DOHH2 (cell line): Measurements from ENCODE around the gene SRP72.
"Not testable (repeated sequence)": the region's sequence is repeated elsewhere in the genome, so short reads cannot be mapped to it uniquely, and the experiment has no call there.

ENCODE experiments used
- H3F3A ChIP-seq: fragments of 200-600 bp; sonication (generic), shearing (Covaris generic); 2 replicates; pipeline ENCODE4 v1.6.0; 2016; ENCODE audit warnings: antibody characterized with exemption, mild to moderate bottlenecking; ENCODE audit not compliant: control insufficient read depth, insufficient read depth
- H3K27ac ChIP-seq: fragments of 200-600 bp; sonication (generic); 2 replicates; pipeline ENCODE4 v1.5.1; 2014; ENCODE audit warnings: low read depth, mild to moderate bottlenecking, low read length, moderate library complexity
- H3K27me3 ChIP-seq: fragments of 200-600 bp; sonication (generic); 2 replicates; pipeline ENCODE4 v1.6.1; 2014; ENCODE audit warnings: mild to moderate bottlenecking, low read length, mixed read lengths; ENCODE audit not compliant: control insufficient read depth
- H3K36me3 ChIP-seq: fragments of 200-600 bp; sonication (generic); 2 replicates; pipeline ENCODE4 v1.6.1; 2014; ENCODE audit warnings: mild to moderate bottlenecking, low read length, moderate library complexity, mixed read lengths; ENCODE audit not compliant: control insufficient read depth
- H3K4me1 ChIP-seq: fragments of 200-600 bp; sonication (generic); 2 replicates; pipeline ENCODE4 v1.6.1; 2014; ENCODE audit warnings: mild to moderate bottlenecking, low read length, mixed read lengths; ENCODE audit not compliant: control insufficient read depth
- H3K4me2 ChIP-seq: fragments of 200-600 bp; sonication (generic); 2 replicates; pipeline ENCODE4 v1.6.0; 2014; ENCODE audit warnings: mild to moderate bottlenecking, low read length, moderate library complexity
- H3K4me3 ChIP-seq: fragments of 200-600 bp; sonication (generic); 2 replicates; pipeline ENCODE4 v1.5.1; 2014; ENCODE audit warnings: mild to moderate bottlenecking, low read length, mixed read lengths
- H3K79me2 ChIP-seq: fragments of 200-600 bp; sonication (generic); 2 replicates; pipeline ENCODE4 v1.6.1; 2014; ENCODE audit warnings: mild to moderate bottlenecking, low read length, mixed read lengths; ENCODE audit not compliant: control insufficient read depth
- H3K9me2 ChIP-seq: fragments of 200-600 bp; sonication (generic); replicated peaks from 2 replicates; pipeline ENCODE4 v1.6.1; 2014; ENCODE audit warnings: mild to moderate bottlenecking, low read length, mixed read lengths; ENCODE audit not compliant: control insufficient read depth
- H3K9me3 ChIP-seq: fragments of 200-600 bp; sonication (generic); 2 replicates; pipeline ENCODE4 v1.6.1; 2014; ENCODE audit warnings: antibody characterized with exemption, low read length, mixed read lengths; ENCODE audit not compliant: control insufficient read depth, insufficient read depth
- H4K20me1 ChIP-seq: fragments of 200-600 bp; sonication (generic); 2 replicates; pipeline ENCODE4 v1.6.0; 2014; ENCODE audit warnings: low read depth, mild to moderate bottlenecking, antibody characterized with exemption, low read length, moderate library complexity; ENCODE audit not compliant: control insufficient read depth, insufficient read depth
- EZH2phosphoT487 ChIP-seq: fragments of 200-600 bp; sonication (generic); IDR thresholded peaks from 2 replicates; pipeline ENCODE4 v1.6.1; 2017; ENCODE audit warnings: borderline replicate concordance, mild to moderate bottlenecking, antibody characterized with exemption, low read length, moderate library complexity, mixed read lengths
- TF ChIP-seq, protein P1 (sequence below): fragments of 200-600 bp; sonication (generic); IDR thresholded peaks from one replicate; pipeline ENCODE4 v1.5.1; 2014; ENCODE audit warnings: antibody characterized with exemption, mild to moderate bottlenecking, low read depth, low read length; ENCODE audit not compliant: poor library complexity, severe bottlenecking

The SRP72 gene

DNA sequence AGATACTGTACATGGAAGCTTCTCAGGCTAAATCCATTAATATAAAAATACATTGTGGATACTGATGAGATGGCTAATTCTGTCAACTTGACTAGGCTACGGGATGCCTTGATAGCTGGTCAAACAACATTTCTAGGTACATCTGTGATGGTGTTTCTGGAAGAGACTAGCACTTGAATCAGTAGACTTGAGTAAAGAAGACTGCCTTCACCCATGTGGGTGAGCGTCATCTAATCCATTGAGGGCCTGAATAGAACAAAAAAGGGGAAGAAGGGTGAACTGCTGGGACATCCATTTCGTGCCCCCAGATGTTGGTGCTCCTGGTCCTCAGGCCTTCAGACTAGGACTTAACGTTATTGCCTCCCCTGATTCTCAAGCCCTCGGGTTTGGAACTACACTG is 3.7 kb upstream of the SRP72 start:
- peaks cover 72% of the 10 kb centered on the region for H3K36me3 ChIP-seq
- H3K4me3 ChIP-seq = peak overlapping the region; percentile 100
- peaks cover 30% of the 10 kb centered on the region for H3K4me1 ChIP-seq
- peaks cover 9% of the 10 kb centered on the region; the same call in 1 of the 2 replicates for H4K20me1 ChIP-seq
- peak overlapping the region; percentile 85 for H3K4me2 ChIP-seq
- TF ChIP-seq, protein P1, sequence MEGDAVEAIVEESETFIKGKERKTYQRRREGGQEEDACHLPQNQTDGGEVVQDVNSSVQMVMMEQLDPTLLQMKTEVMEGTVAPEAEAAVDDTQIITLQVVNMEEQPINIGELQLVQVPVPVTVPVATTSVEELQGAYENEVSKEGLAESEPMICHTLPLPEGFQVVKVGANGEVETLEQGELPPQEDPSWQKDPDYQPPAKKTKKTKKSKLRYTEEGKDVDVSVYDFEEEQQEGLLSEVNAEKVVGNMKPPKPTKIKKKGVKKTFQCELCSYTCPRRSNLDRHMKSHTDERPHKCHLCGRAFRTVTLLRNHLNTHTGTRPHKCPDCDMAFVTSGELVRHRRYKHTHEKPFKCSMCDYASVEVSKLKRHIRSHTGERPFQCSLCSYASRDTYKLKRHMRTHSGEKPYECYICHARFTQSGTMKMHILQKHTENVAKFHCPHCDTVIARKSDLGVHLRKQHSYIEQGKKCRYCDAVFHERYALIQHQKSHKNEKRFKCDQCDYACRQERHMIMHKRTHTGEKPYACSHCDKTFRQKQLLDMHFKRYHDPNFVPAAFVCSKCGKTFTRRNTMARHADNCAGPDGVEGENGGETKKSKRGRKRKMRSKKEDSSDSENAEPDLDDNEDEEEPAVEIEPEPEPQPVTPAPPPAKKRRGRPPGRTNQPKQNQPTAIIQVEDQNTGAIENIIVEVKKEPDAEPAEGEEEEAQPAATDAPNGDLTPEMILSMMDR = no peak
- TF ChIP-seq EZH2phosphoT487 = no peak
- peaks cover 60% of the 10 kb centered on the region for H3F3A ChIP-seq
- H3K9me3 ChIP-seq = no peaks in the 10 kb centered on the region
- no peaks in the 10 kb centered on the region for H3K27me3 ChIP-seq
- no peaks in the 10 kb centered on the region for H3K9me2 ChIP-seq
- 0 out of 2 replicates have a peak overlapping the region, but pooled peaks have one; percentile 9 for H3K27ac ChIP-seq
- H3K79me2 ChIP-seq = peaks cover 87% of the 10 kb centered on the region

DNA sequence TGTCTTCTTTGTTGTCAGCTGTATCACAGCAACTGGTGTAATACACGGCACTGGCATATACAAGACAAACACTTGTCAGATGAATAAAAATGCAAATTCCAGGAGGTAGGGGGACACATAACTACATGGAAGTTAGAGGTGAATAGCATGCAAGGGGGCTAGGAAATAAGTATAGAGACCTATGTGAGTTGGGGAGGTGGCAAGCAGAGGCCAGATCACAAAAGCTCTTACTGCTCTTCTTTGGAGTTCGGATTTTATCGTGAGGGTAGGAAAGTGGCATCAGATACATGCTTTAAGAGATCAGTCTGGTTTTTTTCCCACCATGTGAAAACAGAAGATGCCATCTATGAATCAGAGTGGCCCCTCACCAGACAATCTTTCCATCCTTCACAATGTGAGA is 2.8 kb upstream of the SRP72 start:
- Histone ChIP-seq H3K9me3 (no peaks in the 10 kb centered on the region), H3F3A (peaks cover 55% of the 10 kb centered on the region), H3K27ac (0 out of 2 replicates have a peak overlapping the region, but pooled peaks have one; percentile 11), H3K79me2 (peaks cover 94% of the 10 kb centered on the region), H3K27me3 (no peaks in the 10 kb centered on the region), H4K20me1 (peaks cover 9% of the 10 kb centered on the region; the same call in 1 of the 2 replicates), H3K4me1 (peaks cover 39% of the 10 kb centered on the region), H3K4me2 (peak overlapping the region; percentile 85), H3K4me3 (peak overlapping the region; percentile 100), H3K36me3 (peaks cover 68% of the 10 kb centered on the region), H3K9me2 (no peaks in the 10 kb centered on the region)
- no peak for TF ChIP-seq EZH2phosphoT487
- TF ChIP-seq, protein P1 = no peak

- no peaks in the 10 kb centered on the region for H3K9me3 ChIP-seq
- H3K4me1 ChIP-seq = peaks cover 47% of the 10 kb centered on the region
- peaks cover 9% of the 10 kb centered on the region; the same call in 1 of the 2 replicates for H4K20me1 ChIP-seq
- H3K4me3 ChIP-seq = peak overlapping the region; percentile 100
- no peaks in the 10 kb centered on the region for H3K27me3 ChIP-seq
- TF ChIP-seq, protein P1 = no peak
- no peak for TF ChIP-seq EZH2phosphoT487
- H3K36me3 ChIP-seq = peaks cover 68% of the 10 kb centered on the region
- H3K79me2 ChIP-seq = peaks cover 95% of the 10 kb centered on the region
- H3K9me2 ChIP-seq = no peaks in the 10 kb centered on the region
- H3F3A ChIP-seq = peaks cover 45% of the 10 kb centered on the region
- H3K4me2 ChIP-seq = peak overlapping the region; percentile 85
- H3K27ac ChIP-seq = 0 out of 2 replicates have a peak overlapping the region, but pooled peaks have one; percentile 11
These were observed 1.7 kb upstream of the SRP72 start for GRCh38 chr4:56465599-56466295.

DNA sequence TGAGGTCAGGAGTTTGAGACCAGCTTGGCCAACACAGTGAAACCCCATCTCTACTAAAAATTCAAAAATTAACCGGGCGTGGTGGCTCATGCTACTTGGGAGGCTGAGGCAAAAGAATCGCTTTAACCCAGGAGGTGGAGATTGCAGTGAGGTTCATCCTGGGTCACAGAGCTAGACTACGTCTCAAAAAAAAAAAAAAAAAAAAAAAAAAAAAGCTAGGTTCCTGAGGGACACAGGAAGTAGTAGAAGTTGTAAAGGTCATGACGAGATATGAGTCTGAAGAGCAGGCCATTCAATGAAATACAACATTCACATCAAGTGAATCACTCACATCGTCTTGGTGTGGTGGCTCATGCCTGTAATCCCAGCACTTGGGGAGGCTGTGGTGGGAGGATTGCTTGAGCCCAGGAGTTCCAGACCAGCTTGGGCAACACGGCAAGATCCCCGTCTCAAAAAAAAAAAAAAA is 1.1 kb upstream of the SRP72 start:
- H3K36me3 ChIP-seq = peaks cover 68% of the 10 kb centered on the region
- H4K20me1 ChIP-seq, H3K27me3 ChIP-seq, H3K9me2 ChIP-seq, H3K9me3 ChIP-seq: not testable (repeated sequence)
- H3K27ac ChIP-seq = peak overlapping the region; percentile 80
- peak overlapping the region; percentile 85 for H3K4me2 ChIP-seq
- H3K79me2 ChIP-seq = peaks cover 96% of the 10 kb centered on the region
- H3K4me1 ChIP-seq = peaks cover 47% of the 10 kb centered on the region
- peak overlapping the region; percentile 100 for H3K4me3 ChIP-seq
- H3F3A ChIP-seq = peaks cover 40% of the 10 kb centered on the region
